Astrocyte (in vitro differentiated cells and primary cell): ENCODE results near the gene ZNF286A. TPM values are rescaled to one million over a fixed set of nuclear protein-coding genes. Genes with fewer than 3 reads are reported as not detected.
"Not testable (repeated sequence)": the region's sequence is repeated elsewhere in the genome, so short reads cannot be mapped to it uniquely, and the experiment has no call there.

ENCODE experiments used
- DNase-seq: peaks from one replicate; pipeline ENCODE4 v3.0.0-alpha.2; 2010; ENCODE audit warnings: low read depth
- FAIRE-seq: peaks from 2 replicates; lab custom pipeline; 2011; peaks lifted over from hg19 to GRCh38; lab: Jason Lieb, UNC
- H2AFZ ChIP-seq: 2 replicates; pipeline ENCODE4 v1.6.0; 2012; ENCODE audit warnings: low read depth, low read length, inconsistent platforms
- H3K27ac ChIP-seq: 2 replicates; pipeline ENCODE4 v1.5.1; 2011; ENCODE audit warnings: low read depth, low read length, inconsistent platforms
- H3K27me3 ChIP-seq: 2 replicates; pipeline ENCODE4 v1.6.0; 2011; ENCODE audit warnings: low read length, inconsistent platforms; ENCODE audit not compliant: insufficient read depth
- H3K36me3 ChIP-seq: 2 replicates; pipeline ENCODE4 v1.5.1; 2011; ENCODE audit warnings: low read length, inconsistent platforms; ENCODE audit not compliant: insufficient read depth
- H3K4me1 ChIP-seq: 2 replicates; pipeline ENCODE4 v1.5.1; 2011; ENCODE audit warnings: low read length, inconsistent platforms; ENCODE audit not compliant: insufficient read depth
- H3K4me2 ChIP-seq: 2 replicates; pipeline ENCODE4 v1.6.0; 2012; ENCODE audit warnings: low read length, inconsistent platforms
- H3K4me3 ChIP-seq: 2 replicates; pipeline ENCODE4 v1.5.1; 2011; ENCODE audit warnings: low read depth, mild to moderate bottlenecking, low read length, inconsistent platforms; ENCODE audit not compliant: insufficient read depth
- H3K79me2 ChIP-seq: 2 replicates; pipeline ENCODE4 v1.6.0; 2012; ENCODE audit warnings: mild to moderate bottlenecking, low read length, inconsistent platforms; ENCODE audit not compliant: insufficient read depth
- H3K9ac ChIP-seq: 2 replicates; pipeline ENCODE4 v1.6.0; 2012; ENCODE audit warnings: mild to moderate bottlenecking, low read length, inconsistent platforms
- H3K9me3 ChIP-seq: 2 replicates; pipeline ENCODE4 v1.5.1; 2012; ENCODE audit warnings: low read depth, mild to moderate bottlenecking, low read length, inconsistent platforms; ENCODE audit not compliant: insufficient read depth
- H4K20me1 ChIP-seq: 2 replicates; pipeline ENCODE4 v1.6.0; 2012; ENCODE audit warnings: low read length, inconsistent platforms; ENCODE audit not compliant: insufficient read depth
- H3K27ac Mint-ChIP-seq: one replicate; pipeline ENCODE4 v1.8.0; 2021; ENCODE audit warnings: mild to moderate bottlenecking, mixed read lengths; ENCODE audit not compliant: unreplicated experiment
- H3K27me3 Mint-ChIP-seq: one replicate; pipeline ENCODE4 v1.8.0; 2021; ENCODE audit warnings: low read depth, mixed read lengths; ENCODE audit not compliant: unreplicated experiment
- H3K36me3 Mint-ChIP-seq: one replicate; pipeline ENCODE4 v1.8.0; 2021; ENCODE audit warnings: low read depth, mixed read lengths; ENCODE audit not compliant: unreplicated experiment
- H3K4me1 Mint-ChIP-seq: one replicate; pipeline ENCODE4 v1.8.0; 2021; ENCODE audit warnings: low read depth, mixed read lengths; ENCODE audit not compliant: unreplicated experiment
- H3K4me3 Mint-ChIP-seq: one replicate; pipeline ENCODE4 v1.8.0; 2021; ENCODE audit warnings: mild to moderate bottlenecking, moderate library complexity, mixed read lengths; ENCODE audit not compliant: unreplicated experiment
- H3K9me3 Mint-ChIP-seq: one replicate; pipeline ENCODE4 v1.8.0; 2021; ENCODE audit warnings: mild to moderate bottlenecking, mixed read lengths; ENCODE audit not compliant: unreplicated experiment
- EZH2 ChIP-seq: IDR thresholded peaks from 2 replicates; pipeline ENCODE4 v1.6.1; 2012; ENCODE audit warnings: mild to moderate bottlenecking, low read length, inconsistent platforms; ENCODE audit not compliant: insufficient read depth
- total RNA-seq: library from RNA; stranded (reverse); gene quantifications from 2 replicates; pipeline ENCODE4 v1.2.1, GENCODE V29; 2021
- TF ChIP-seq, protein P1 (sequence below): IDR thresholded peaks from 2 replicates; pipeline ENCODE4 v1.5.1; 2011; ENCODE audit warnings: low read depth, mild to moderate bottlenecking, inconsistent platforms, low read length, moderate library complexity; ENCODE audit not compliant: insufficient read depth

ZNF286A gene
- total RNA-seq, 1 donor from 2014 or later: 58.6 TPM

DNA sequence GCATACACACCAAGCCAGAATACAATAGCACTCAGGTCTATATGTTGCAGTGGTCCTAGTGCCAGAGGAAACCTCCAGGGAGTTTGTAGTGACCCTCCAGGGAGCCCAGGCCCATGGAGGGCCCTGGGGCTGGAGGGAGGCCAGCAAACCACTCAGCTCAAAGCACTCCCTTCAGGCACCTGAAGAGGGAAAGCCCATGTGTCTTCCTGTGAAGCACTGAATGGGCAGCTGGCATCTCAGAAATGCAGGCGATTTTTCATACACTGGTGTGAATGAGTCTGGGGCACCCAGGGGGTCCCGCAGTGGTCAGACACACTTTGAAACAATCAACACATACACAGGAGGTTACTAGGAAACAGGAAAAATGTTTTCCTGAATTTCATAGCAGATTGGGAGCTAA lies 45.3 kb downstream of the ZNF286A start:
- peak; percentile 2 for DNase-seq
- Mint-ChIP-seq H3K27me3 (peaks cover 6% of the 10 kb centered on the region), H3K27ac (no peak overlapping the region), H3K4me3 (no peak overlapping the region), H3K36me3 (no peaks in the 10 kb centered on the region), H3K4me1 (no peaks in the 10 kb centered on the region), H3K9me3 (peaks cover 2% of the 10 kb centered on the region)
- Histone ChIP-seq H3K36me3 (no peaks in the 10 kb centered on the region), H3K9ac (no peak overlapping the region), H2AFZ (no peak overlapping the region), H3K9me3 (peaks cover 4% of the 10 kb centered on the region), H3K4me2 (no peak overlapping the region), H3K27ac (no peak overlapping the region), H3K4me1 (peaks cover 3% of the 10 kb centered on the region), H3K27me3 (no peaks in the 10 kb centered on the region), H3K4me3 (no peak overlapping the region), H4K20me1 (no peaks in the 10 kb centered on the region), H3K79me2 (no peaks in the 10 kb centered on the region)
- no peak for FAIRE-seq
- TF ChIP-seq EZH2: no peak
- TF ChIP-seq, protein P1, sequence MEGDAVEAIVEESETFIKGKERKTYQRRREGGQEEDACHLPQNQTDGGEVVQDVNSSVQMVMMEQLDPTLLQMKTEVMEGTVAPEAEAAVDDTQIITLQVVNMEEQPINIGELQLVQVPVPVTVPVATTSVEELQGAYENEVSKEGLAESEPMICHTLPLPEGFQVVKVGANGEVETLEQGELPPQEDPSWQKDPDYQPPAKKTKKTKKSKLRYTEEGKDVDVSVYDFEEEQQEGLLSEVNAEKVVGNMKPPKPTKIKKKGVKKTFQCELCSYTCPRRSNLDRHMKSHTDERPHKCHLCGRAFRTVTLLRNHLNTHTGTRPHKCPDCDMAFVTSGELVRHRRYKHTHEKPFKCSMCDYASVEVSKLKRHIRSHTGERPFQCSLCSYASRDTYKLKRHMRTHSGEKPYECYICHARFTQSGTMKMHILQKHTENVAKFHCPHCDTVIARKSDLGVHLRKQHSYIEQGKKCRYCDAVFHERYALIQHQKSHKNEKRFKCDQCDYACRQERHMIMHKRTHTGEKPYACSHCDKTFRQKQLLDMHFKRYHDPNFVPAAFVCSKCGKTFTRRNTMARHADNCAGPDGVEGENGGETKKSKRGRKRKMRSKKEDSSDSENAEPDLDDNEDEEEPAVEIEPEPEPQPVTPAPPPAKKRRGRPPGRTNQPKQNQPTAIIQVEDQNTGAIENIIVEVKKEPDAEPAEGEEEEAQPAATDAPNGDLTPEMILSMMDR: no peak

DNA sequence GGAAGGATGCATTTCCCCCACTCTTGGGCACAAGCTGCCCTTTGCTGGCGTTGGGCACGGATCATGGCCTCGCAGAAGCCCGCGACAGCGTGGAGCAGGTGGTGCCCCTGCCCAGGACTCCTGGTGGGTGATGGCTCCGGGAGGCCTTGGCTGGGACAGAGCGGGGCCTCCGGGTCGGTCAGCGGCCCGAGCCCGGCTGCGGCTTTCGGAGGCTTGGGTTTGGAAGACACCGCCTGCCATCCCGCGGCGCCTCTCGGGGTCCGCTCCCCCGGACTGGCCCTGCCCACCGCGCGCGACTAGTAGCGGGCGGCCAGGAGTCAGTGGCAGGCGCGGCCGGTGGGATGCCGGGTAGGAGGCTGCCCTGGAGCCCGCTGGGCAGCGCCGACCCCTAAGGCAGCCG lies 49.9 kb downstream of the ZNF286A start:
- not testable (repeated sequence) for H3K36me3 Mint-ChIP-seq, H3K27me3 Mint-ChIP-seq, H4K20me1 ChIP-seq, H3K4me1 Mint-ChIP-seq, H2AFZ ChIP-seq, H3K4me1 ChIP-seq, H3K9me3 ChIP-seq, H3K4me3 Mint-ChIP-seq, H3K27ac ChIP-seq, H3K9ac ChIP-seq, H3K9me3 Mint-ChIP-seq, H3K79me2 ChIP-seq, DNase-seq, H3K4me3 ChIP-seq, FAIRE-seq, H3K27me3 ChIP-seq, H3K27ac Mint-ChIP-seq, H3K36me3 ChIP-seq, H3K4me2 ChIP-seq
- TF ChIP-seq EZH2: peak; percentile 30

DNA sequence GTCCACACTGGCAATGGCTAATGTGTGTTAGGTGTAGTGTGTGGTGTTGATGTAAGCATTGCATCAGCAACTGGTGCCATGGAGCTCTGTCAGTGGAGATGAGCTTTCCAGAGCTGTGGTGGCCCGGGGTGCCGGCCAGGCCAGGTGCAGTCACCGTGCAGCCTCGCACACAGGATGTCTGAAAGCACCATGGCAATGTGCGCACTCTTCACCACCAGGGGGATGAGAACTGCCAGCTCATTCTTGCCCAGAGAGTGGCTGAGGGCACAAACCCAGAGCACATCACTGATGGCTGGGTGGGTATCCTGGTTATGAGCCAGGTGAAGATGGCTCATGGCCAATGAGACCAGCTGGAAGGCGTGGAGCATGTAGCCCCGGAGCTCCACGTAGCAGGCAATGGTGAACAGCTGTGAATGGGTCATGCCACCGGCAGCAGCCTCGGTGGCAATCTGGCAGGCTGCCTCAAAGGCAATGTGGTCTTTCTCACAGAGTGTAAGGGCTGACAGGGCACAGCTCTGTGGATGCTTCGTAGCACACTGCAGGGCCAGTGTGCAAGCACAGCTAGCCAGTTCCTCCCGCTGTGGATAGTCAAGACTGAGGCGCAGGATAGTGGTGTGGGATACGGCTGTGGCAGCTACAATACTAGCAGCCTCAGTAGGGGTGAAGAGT lies 69.4 kb downstream of the ZNF286A start:
- not testable (repeated sequence) for H3K27me3 ChIP-seq, FAIRE-seq, DNase-seq, H3K4me1 Mint-ChIP-seq, H2AFZ ChIP-seq, H3K4me3 Mint-ChIP-seq, H4K20me1 ChIP-seq, H3K36me3 ChIP-seq, H3K27ac ChIP-seq, H3K36me3 Mint-ChIP-seq, H3K9me3 Mint-ChIP-seq, H3K4me3 ChIP-seq, H3K4me2 ChIP-seq, H3K9me3 ChIP-seq, H3K9ac ChIP-seq, H3K79me2 ChIP-seq, H3K27me3 Mint-ChIP-seq, H3K27ac Mint-ChIP-seq, H3K4me1 ChIP-seq

Other genes with a start within 250 kb of the ZNF286A start
- gene CDRT4, start 232.1 kb upstream of the ZNF286A start, total RNA-seq: 6.2 and 8.8 TPM in 2 replicates
- 24.4 and 30.8 TPM in 2 replicates for gene TVP23C, start 136.3 kb upstream of the ZNF286A start, total RNA-seq
- gene FBXW10B, start 80.0 kb upstream of the ZNF286A start, total RNA-seq: 2.4 and 3.9 TPM in 2 replicates
- gene TRIM16, start 15.4 kb upstream of the ZNF286A start, total RNA-seq: 43.3 and 44.8 TPM in 2 replicates
- gene TBC1D26, start 32.5 kb downstream of the ZNF286A start, total RNA-seq: 0.14 and 0.77 TPM in 2 replicates
- gene ADORA2B, start 245.4 kb downstream of the ZNF286A start, total RNA-seq: 4.0 and 5.5 TPM in 2 replicates